GM12878 (cell line): ENCODE measurements around the gene MSANTD4. TPM values are rescaled to one million over a fixed set of nuclear protein-coding genes. Genes with fewer than 3 reads are reported as not detected.

Experiments used
- ATAC-seq: fragments of 200-7000 bp; cut with Tn5 transposase; 3 replicates; pipeline ENCODE4 v1.9.1; 2020; ENCODE audit warnings: mild to moderate bottlenecking, moderate library complexity
- BruUV-seq: library from RNA; stranded (reverse); fragments of 400-500 nt; replicated peaks from 2 replicates; lab custom pipeline; 2021; lab: Mats Ljungman, UMichigan
- CTCF ChIA-PET: fragments of 300-600 bp; sonication (Branson Sonifier 250); formaldehyde crosslinking; extraction: SDS; loops from one replicate; lab custom pipeline; 2021; ENCODE audit warnings: inconsistent platforms; lab: Yijun Ruan, JAX
- POLR2A ChIA-PET: fragments of 350-600 bp; formaldehyde crosslinking; extraction: SDS; loops from one replicate; lab custom pipeline; 2021; ENCODE audit warnings: inconsistent platforms; lab: Charles Lee
- RAD21 ChIA-PET: fragments of 300-600 bp; sonication (Branson Sonifier 250); formaldehyde crosslinking; loops from one replicate; lab custom pipeline; 2023; ENCODE audit warnings: antibody characterized with exemption; ENCODE audit not compliant: unreplicated experiment; lab: Charles Lee
- SMC1A ChIA-PET: fragments of 300-600 bp; sonication (Branson Sonifier 250); formaldehyde crosslinking; loops from one replicate; lab custom pipeline; 2023; ENCODE audit not compliant: unreplicated experiment, uncharacterized antibody; lab: Charles Lee
- DNase-seq: peaks from one replicate; pipeline ENCODE4 v3.0.0-alpha.2; 2011; ENCODE audit warnings: low read depth, low spot score
- FAIRE-seq: peaks from 3 replicates; lab custom pipeline; 2011; peaks lifted over from hg19 to GRCh38; lab: Jason Lieb, UNC
- H2AFZ ChIP-seq: 2 replicates; pipeline ENCODE4 v1.6.0; 2011; ENCODE audit warnings: low read depth, low read length, control low read depth; ENCODE audit not compliant: control insufficient read depth
- H3K27ac ChIP-seq: 2 replicates; pipeline ENCODE4 v1.5.1; 2011; ENCODE audit warnings: control low read depth; ENCODE audit not compliant: control insufficient read depth, insufficient read depth
- H3K27me3 ChIP-seq, 2 experiments: replicated peaks in 1 of 2; 2 replicates each; pipeline versions ENCODE4 v1.6.0 to v1.6.1; 2011; ENCODE audit warnings: low read length in 1 of 2; ENCODE audit not compliant: control insufficient read depth in 2 of 2, insufficient read depth in 2 of 2
- H3K36me3 ChIP-seq, 2 experiments: 2 replicates each; pipeline ENCODE4 v1.5.1; 2011; ENCODE audit warnings: low read length in 1 of 2; ENCODE audit not compliant: control insufficient read depth in 2 of 2, insufficient read depth in 2 of 2
- H3K4me1 ChIP-seq: 2 replicates; pipeline ENCODE4 v1.6.1; 2011; ENCODE audit warnings: mild to moderate bottlenecking, low read length, moderate library complexity, mixed read lengths; ENCODE audit not compliant: control insufficient read depth, insufficient read depth
- H3K4me2 ChIP-seq: 2 replicates; pipeline ENCODE4 v1.6.0; 2011; ENCODE audit warnings: control low read depth; ENCODE audit not compliant: control insufficient read depth, insufficient read depth
- H3K4me3 ChIP-seq: fragments of 200-600 bp; sonication (generic); 2 replicates; pipeline ENCODE4 v1.5.1; 2016
- H3K79me2 ChIP-seq: 2 replicates; pipeline ENCODE4 v1.6.0; 2011; ENCODE audit warnings: low read length; ENCODE audit not compliant: control insufficient read depth, insufficient read depth
- H3K9ac ChIP-seq: 2 replicates; pipeline ENCODE4 v1.8.0; 2011; ENCODE audit warnings: low read length, control low read depth, mixed read lengths; ENCODE audit not compliant: control insufficient read depth, insufficient read depth
- H3K9me3 ChIP-seq: replicated peaks from 3 replicates; pipeline ENCODE4 v1.5.1; 2011; ENCODE audit warnings: mild to moderate bottlenecking, low read length; ENCODE audit not compliant: control insufficient read depth, insufficient read depth
- H4K20me1 ChIP-seq: 2 replicates; pipeline ENCODE4 v1.6.0; 2011; ENCODE audit not compliant: control insufficient read depth, insufficient read depth
- FOXK2 ChIP-seq: fragments of 450-650 bp; IDR thresholded peaks from 2 replicates; pipeline ENCODE4 v1.6.1; 2017; ENCODE audit warnings: mild to moderate bottlenecking, moderate library complexity
- IRF3 ChIP-seq: fragments of 450-650 bp; IDR thresholded peaks from 2 replicates; pipeline ENCODE4 v1.6.1; 2014; ENCODE audit warnings: mild to moderate bottlenecking
- NFYA ChIP-seq: IDR thresholded peaks from 2 replicates; pipeline ENCODE4 v1.6.1; 2011; ENCODE audit warnings: low read depth, mild to moderate bottlenecking, low read length, improper control_type of control experiment, borderline replicate concordance
- PAX8 ChIP-seq: fragments of 450-650 bp; IDR thresholded peaks from 2 replicates; pipeline ENCODE4 v1.6.1; 2017; ENCODE audit warnings: mild to moderate bottlenecking, moderate library complexity
- POU2F2 ChIP-seq: IDR thresholded peaks from 3 replicates; pipeline ENCODE4 v1.6.1; 2011; ENCODE audit warnings: low read depth, mild to moderate bottlenecking, low read length, borderline replicate concordance
- SIX5 ChIP-seq: IDR thresholded peaks from 2 replicates; pipeline ENCODE4 v1.6.1; 2011; ENCODE audit warnings: mild to moderate bottlenecking, low read depth, low read length, moderate library complexity; ENCODE audit not compliant: severe bottlenecking
- SKIL ChIP-seq: fragments of 450-650 bp; IDR thresholded peaks from 2 replicates; pipeline ENCODE4 v1.6.1; 2017; ENCODE audit warnings: mild to moderate bottlenecking, low read depth, inconsistent platforms; ENCODE audit not compliant: poor library complexity, severe bottlenecking
- STAT1 ChIP-seq: fragments of 450-650 bp; conservative IDR thresholded peaks from 2 replicates; pipeline ENCODE4 v1.6.1; 2014; ENCODE audit warnings: antibody characterized with exemption, mild to moderate bottlenecking
- STAT3 ChIP-seq: IDR thresholded peaks from 2 replicates; pipeline ENCODE4 v1.6.1; 2011; ENCODE audit warnings: low read depth, low read length, improper control_type of control experiment
- TBL1XR1 ChIP-seq: IDR thresholded peaks from 2 replicates; pipeline ENCODE4 v1.6.1; 2012; ENCODE audit warnings: low read depth, low read length, improper control_type of control experiment
- WGBS: methylation state at CpG from one replicate; pipeline ENCODE4 v1.1.6; 2016; ENCODE audit warnings: low lambda C conversion rate; ENCODE audit not compliant: insufficient replicate concordance, insufficient coverage; ENCODE audit errors: missing lambda C conversion rate; 5-methylcytosine and 5-hydroxymethylcytosine counted together
- in situ Hi-C: fragments of 300-500 bp; cut with MboI; formaldehyde crosslinking; loops from 9 replicates; pipeline ENCODE4 v1.14.3; 2018; ENCODE audit warnings: mixed read lengths
- intact Hi-C: fragments of 100-400 bp; cut with micrococcal nuclease; formaldehyde crosslinking; loops from one replicate; pipeline ENCODE4 v1.14.2; 2022; ENCODE audit not compliant: unreplicated experiment
- polyA plus RNA-seq, 11 experiments: library from polyadenylated mRNA; depleted of rRNA in 4 of 11; unstranded in 6 of 11; stranded (reverse) in 5 of 11; fragments of >200 nt; fragmentation: Nextera tagmentation in 4 of 11; fragmentation: Illumina TruSeq in 1 of 11; extraction: Ambion mirVana in 4 of 11; extraction: Trizol in 1 of 11; gene quantifications; 1 replicate in 1 of 11; 2 replicates in 10 of 11; pipeline versions ENCODE4 v1.2.1 to v1.2.3, GENCODE V29; 2011 to 2016; ENCODE audit warnings: inconsistent platforms in 2 of 11, missing spikeins in 2 of 11, low read depth in 1 of 11
- total RNA-seq, 4 experiments: library from RNA; depleted of rRNA in 3 of 4; stranded (reverse); fragments of >200 nt in 3 of 4; fragmentation: Illumina TruSeq in 1 of 4; extraction: Trizol in 1 of 4; gene quantifications; 2 replicates each; pipeline versions ENCODE4 v1.2.1 to v1.2.3, GENCODE V29; 2013 to 2021
- TF ChIP-seq, protein P1 (sequence below): IDR thresholded peaks from 2 replicates; pipeline ENCODE4 v1.6.1; 2012; ENCODE audit warnings: low read depth, low read length, improper control_type of control experiment

Gene MSANTD4
- total and polyA plus RNA-seq, 10 of the 15 experiments (the other 5 are each of a cell fraction or from before 2014, with no cell fraction given), result 8.7 to 23.9 (median 16.0) TPM

- no peak for TF ChIP-seq TBL1XR1
- no peak for TF ChIP-seq IRF3
- TF ChIP-seq STAT1, result no peak
- no peak for TF ChIP-seq SKIL
- TF ChIP-seq PAX8, result no peak
Measured at GRCh38 chr11:106017093-106017492, 4.9 kb downstream of the MSANTD4 start (continued).

DNA sequence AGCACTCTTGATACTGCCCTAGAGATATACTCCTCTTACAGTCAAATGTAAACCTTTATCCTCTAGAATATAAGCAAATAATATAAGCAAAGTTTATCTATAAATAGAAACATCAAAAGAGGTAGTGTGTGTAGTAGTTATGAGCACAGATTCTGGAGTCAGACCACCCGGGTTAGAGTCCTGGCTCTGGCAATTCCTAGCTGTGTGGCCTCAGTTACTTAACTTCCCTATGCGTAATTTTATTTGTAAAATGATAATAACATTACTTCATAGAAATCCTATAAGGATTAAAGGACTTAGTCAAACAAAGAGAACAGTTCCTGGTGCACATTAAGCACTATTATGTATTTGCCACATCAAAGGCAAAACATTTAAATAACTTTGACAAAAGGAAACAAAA is 7.0 kb downstream of the MSANTD4 start:
- FAIRE-seq, result no peak
- Histone ChIP-seq H3K79me2 (peaks cover 47% of the 10 kb centered on the region), H3K9ac (no peak overlapping the region), H3K27ac (no peak overlapping the region), H3K4me3 (no peak overlapping the region), H2AFZ (no peak overlapping the region), H3K9me3 (no peaks in the 10 kb centered on the region; the same call in 2 of the 3 replicates), H3K4me1 (peaks cover 5% of the 10 kb centered on the region; the same call in 1 of the 2 replicates), H3K4me2 (no peak overlapping the region), H4K20me1 (no peaks in the 10 kb centered on the region), H3K36me3 (peaks cover 0 to 5% of the 10 kb centered on the region in 2 experiments; a peak in 2 of 4 replicates), H3K27me3 (no peaks in the 10 kb centered on the region)
- no peak for DNase-seq
- WGBS, result 80% methylated on average over 2 of the region's 2 CpGs
- intact Hi-C loops, result no loop called here
- TF ChIP-seq FOXK2 (no peak), SIX5 (no peak), NFYA (no peak), STAT3 (no peak), POU2F2 (no peak)
- TF ChIP-seq, protein P1, sequence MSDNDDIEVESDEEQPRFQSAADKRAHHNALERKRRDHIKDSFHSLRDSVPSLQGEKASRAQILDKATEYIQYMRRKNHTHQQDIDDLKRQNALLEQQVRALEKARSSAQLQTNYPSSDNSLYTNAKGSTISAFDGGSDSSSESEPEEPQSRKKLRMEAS, result no peak
- ChIA-PET POLR2A (interaction anchor here (0.9 kb wide), 1 partner anchor 8 kb away, joined by 3 read pairs; no protein-coding TSS in a partner anchor), SMC1A (interaction anchor here (0.5 to 1.3 kb wide), 5 partner anchors 8 to 281 kb away, joined by 3 to 4 read pairs (median 3); no protein-coding TSS in a partner anchor), CTCF (interaction anchor here (0.7 to 1.5 kb wide), 4 partner anchors 9 to 71 kb away, joined by 3 to 4 read pairs (median 4); no protein-coding TSS in a partner anchor), RAD21 (interaction anchor here (1.0 to 1.3 kb wide), 3 partner anchors 8 to 62 kb away, joined by 3 read pairs; partner anchors contain the start of genes AASDHPPT and KBTBD3)
- ATAC-seq, result no peak
- no TSS peak for BruUV-seq
- in situ Hi-C loops, result no loop called here
